H1 (cell line): ENCODE measurements around the gene MYOCD. TPM values are rescaled to one million over a fixed set of nuclear protein-coding genes. Genes with fewer than 3 reads are reported as not detected.

Experiments used
- CBX8 ChIP-seq: fragments of 300-800, 300-1000 bp; sonication (generic); IDR thresholded peaks from 2 replicates; pipeline ENCODE4 v1.7.1; 2016; ENCODE audit warnings: low read depth, low read length, borderline replicate concordance
- CHD2 ChIP-seq: IDR thresholded peaks from 2 replicates; pipeline ENCODE4 v1.6.1; 2012; ENCODE audit warnings: low read length, improper control_type of control experiment
- GABPA ChIP-seq: IDR thresholded peaks from 2 replicates; pipeline ENCODE4 v1.6.1; 2011; ENCODE audit warnings: mild to moderate bottlenecking, low read length, moderate library complexity, borderline replicate concordance; ENCODE audit not compliant: insufficient read depth
- GTF2F1 ChIP-seq: IDR thresholded peaks from 2 replicates; pipeline ENCODE4 v1.6.1; 2012; ENCODE audit warnings: low read depth, low read length, improper control_type of control experiment, borderline replicate concordance
- HDAC2 ChIP-seq, 2 experiments: fragments of 300-600 bp in 1 of 2; sonication (generic) in 1 of 2; IDR thresholded peaks; 2 replicates each; pipeline ENCODE4 v1.6.1; 2011 to 2012; ENCODE audit warnings: low read depth in 2 of 2, low read length in 2 of 2, mild to moderate bottlenecking in 2 of 2, moderate library complexity in 2 of 2, borderline replicate concordance in 1 of 2, inconsistent platforms in 1 of 2
- SIRT6 ChIP-seq: IDR thresholded peaks from one replicate; pipeline ENCODE4 v1.7.1; 2012; ENCODE audit warnings: low read length, inconsistent platforms
- TBP ChIP-seq: IDR thresholded peaks from 2 replicates; pipeline ENCODE4 v1.6.1; 2011; ENCODE audit warnings: low read depth, low read length, improper control_type of control experiment
- polyA plus RNA-seq, 7 experiments: library from polyadenylated mRNA; depleted of rRNA in 3 of 7; stranded (reverse) in 5 of 7; unstranded in 2 of 7; fragments of >200 nt in 5 of 7; fragments of 200-250 nt in 2 of 7; gene quantifications; 1 replicate in 5 of 7; 2 replicates in 1 of 7; 4 replicates in 1 of 7; pipeline versions ENCODE4 v1.2.1 to v1.2.3, GENCODE V29; 2011 to 2013; ENCODE audit warnings: missing spikeins in 2 of 7, mixed read lengths in 2 of 7
- total RNA-seq: library from RNA; stranded (reverse); fragmentation: NEBNext Ultra II Directional; extraction: Animal tissue kit (Norgen Biotek cat#: 25700); gene quantifications from 2 replicates; pipeline ENCODE4 v1.2.1, GENCODE V29; 2021
- TF ChIP-seq, protein P1 (sequence below): fragments of 300-600 bp; sonication (generic); IDR thresholded peaks from 2 replicates; pipeline ENCODE4 v1.7.1; 2012; ENCODE audit warnings: low read length, moderate library complexity, mild to moderate bottlenecking, inconsistent platforms; ENCODE audit not compliant: insufficient replicate concordance
- TF ChIP-seq, protein P2 (sequence below): IDR thresholded peaks from 2 replicates; pipeline ENCODE4 v1.6.1; 2012; ENCODE audit warnings: inconsistent platforms
- TF ChIP-seq, protein P3 (sequence below): IDR thresholded peaks from 2 replicates; pipeline ENCODE4 v1.6.1; 2012; ENCODE audit warnings: low read length, inconsistent platforms

The MYOCD gene
- total and polyA plus RNA-seq, 2 of the 8 experiments (the other 6 are each of a cell fraction or from before 2014, with no cell fraction given) = 0.30 to 4.9 TPM

DNA sequence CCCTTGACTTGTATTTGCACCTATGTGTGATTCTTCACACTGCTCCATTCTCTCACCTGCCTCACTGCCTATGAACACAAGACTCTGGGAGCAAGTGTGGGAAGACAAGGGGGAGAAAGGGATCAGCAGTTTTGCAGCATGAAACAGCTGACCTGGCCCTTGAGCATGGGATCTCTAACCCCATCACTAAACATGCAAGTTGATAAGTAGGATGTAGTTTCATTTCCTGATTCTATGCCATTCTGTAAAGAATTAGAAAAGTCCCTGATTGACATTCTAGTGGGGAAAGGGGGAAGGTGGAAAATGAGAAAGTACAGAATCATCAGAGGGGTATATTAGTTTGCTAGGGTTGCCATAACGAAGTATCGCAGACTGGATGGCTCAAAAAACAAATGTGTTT is 25.3 kb upstream of the MYOCD start (continued):
- TF ChIP-seq, protein P1, sequence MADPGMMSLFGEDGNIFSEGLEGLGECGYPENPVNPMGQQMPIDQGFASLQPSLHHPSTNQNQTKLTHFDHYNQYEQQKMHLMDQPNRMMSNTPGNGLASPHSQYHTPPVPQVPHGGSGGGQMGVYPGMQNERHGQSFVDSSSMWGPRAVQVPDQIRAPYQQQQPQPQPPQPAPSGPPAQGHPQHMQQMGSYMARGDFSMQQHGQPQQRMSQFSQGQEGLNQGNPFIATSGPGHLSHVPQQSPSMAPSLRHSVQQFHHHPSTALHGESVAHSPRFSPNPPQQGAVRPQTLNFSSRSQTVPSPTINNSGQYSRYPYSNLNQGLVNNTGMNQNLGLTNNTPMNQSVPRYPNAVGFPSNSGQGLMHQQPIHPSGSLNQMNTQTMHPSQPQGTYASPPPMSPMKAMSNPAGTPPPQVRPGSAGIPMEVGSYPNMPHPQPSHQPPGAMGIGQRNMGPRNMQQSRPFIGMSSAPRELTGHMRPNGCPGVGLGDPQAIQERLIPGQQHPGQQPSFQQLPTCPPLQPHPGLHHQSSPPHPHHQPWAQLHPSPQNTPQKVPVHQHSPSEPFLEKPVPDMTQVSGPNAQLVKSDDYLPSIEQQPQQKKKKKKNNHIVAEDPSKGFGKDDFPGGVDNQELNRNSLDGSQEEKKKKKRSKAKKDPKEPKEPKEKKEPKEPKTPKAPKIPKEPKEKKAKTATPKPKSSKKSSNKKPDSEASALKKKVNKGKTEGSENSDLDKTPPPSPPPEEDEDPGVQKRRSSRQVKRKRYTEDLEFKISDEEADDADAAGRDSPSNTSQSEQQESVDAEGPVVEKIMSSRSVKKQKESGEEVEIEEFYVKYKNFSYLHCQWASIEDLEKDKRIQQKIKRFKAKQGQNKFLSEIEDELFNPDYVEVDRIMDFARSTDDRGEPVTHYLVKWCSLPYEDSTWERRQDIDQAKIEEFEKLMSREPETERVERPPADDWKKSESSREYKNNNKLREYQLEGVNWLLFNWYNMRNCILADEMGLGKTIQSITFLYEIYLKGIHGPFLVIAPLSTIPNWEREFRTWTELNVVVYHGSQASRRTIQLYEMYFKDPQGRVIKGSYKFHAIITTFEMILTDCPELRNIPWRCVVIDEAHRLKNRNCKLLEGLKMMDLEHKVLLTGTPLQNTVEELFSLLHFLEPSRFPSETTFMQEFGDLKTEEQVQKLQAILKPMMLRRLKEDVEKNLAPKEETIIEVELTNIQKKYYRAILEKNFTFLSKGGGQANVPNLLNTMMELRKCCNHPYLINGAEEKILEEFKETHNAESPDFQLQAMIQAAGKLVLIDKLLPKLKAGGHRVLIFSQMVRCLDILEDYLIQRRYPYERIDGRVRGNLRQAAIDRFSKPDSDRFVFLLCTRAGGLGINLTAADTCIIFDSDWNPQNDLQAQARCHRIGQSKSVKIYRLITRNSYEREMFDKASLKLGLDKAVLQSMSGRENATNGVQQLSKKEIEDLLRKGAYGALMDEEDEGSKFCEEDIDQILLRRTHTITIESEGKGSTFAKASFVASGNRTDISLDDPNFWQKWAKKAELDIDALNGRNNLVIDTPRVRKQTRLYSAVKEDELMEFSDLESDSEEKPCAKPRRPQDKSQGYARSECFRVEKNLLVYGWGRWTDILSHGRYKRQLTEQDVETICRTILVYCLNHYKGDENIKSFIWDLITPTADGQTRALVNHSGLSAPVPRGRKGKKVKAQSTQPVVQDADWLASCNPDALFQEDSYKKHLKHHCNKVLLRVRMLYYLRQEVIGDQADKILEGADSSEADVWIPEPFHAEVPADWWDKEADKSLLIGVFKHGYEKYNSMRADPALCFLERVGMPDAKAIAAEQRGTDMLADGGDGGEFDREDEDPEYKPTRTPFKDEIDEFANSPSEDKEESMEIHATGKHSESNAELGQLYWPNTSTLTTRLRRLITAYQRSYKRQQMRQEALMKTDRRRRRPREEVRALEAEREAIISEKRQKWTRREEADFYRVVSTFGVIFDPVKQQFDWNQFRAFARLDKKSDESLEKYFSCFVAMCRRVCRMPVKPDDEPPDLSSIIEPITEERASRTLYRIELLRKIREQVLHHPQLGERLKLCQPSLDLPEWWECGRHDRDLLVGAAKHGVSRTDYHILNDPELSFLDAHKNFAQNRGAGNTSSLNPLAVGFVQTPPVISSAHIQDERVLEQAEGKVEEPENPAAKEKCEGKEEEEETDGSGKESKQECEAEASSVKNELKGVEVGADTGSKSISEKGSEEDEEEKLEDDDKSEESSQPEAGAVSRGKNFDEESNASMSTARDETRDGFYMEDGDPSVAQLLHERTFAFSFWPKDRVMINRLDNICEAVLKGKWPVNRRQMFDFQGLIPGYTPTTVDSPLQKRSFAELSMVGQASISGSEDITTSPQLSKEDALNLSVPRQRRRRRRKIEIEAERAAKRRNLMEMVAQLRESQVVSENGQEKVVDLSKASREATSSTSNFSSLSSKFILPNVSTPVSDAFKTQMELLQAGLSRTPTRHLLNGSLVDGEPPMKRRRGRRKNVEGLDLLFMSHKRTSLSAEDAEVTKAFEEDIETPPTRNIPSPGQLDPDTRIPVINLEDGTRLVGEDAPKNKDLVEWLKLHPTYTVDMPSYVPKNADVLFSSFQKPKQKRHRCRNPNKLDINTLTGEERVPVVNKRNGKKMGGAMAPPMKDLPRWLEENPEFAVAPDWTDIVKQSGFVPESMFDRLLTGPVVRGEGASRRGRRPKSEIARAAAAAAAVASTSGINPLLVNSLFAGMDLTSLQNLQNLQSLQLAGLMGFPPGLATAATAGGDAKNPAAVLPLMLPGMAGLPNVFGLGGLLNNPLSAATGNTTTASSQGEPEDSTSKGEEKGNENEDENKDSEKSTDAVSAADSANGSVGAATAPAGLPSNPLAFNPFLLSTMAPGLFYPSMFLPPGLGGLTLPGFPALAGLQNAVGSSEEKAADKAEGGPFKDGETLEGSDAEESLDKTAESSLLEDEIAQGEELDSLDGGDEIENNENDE = no peak
- TF ChIP-seq HDAC2 (IDR thresholded peaks at IDR 0.05; ENCODE audit: borderline replicate concordance in 1 of 2, low read depth in 2 of 2, low read length in 2 of 2) (no peak), SIRT6 (no peak), GTF2F1 (no peak), CHD2 (no peak), CBX8 (no peak), GABPA (no peak), TBP (no peak)
- TF ChIP-seq, protein P2, sequence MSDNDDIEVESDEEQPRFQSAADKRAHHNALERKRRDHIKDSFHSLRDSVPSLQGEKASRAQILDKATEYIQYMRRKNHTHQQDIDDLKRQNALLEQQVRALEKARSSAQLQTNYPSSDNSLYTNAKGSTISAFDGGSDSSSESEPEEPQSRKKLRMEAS = no peak
- TF ChIP-seq, protein P3, sequence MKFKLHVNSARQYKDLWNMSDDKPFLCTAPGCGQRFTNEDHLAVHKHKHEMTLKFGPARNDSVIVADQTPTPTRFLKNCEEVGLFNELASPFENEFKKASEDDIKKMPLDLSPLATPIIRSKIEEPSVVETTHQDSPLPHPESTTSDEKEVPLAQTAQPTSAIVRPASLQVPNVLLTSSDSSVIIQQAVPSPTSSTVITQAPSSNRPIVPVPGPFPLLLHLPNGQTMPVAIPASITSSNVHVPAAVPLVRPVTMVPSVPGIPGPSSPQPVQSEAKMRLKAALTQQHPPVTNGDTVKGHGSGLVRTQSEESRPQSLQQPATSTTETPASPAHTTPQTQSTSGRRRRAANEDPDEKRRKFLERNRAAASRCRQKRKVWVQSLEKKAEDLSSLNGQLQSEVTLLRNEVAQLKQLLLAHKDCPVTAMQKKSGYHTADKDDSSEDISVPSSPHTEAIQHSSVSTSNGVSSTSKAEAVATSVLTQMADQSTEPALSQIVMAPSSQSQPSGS = no peak
